Fibroblast of mammary gland (primary cell): ENCODE results near the gene UMOD.

Source experiments
- DNase-seq: peaks from one replicate; pipeline ENCODE4 v3.0.0-alpha.2; 2010; ENCODE audit warnings: low read depth
- H3K4me3 ChIP-seq: 2 replicates; pipeline ENCODE4 v1.5.1; 2011; ENCODE audit warnings: low read depth, mild to moderate bottlenecking, low read length, moderate library complexity; ENCODE audit not compliant: control insufficient read depth
- TF ChIP-seq, protein P1 (sequence below): conservative IDR thresholded peaks from 2 replicates; pipeline ENCODE4 v1.5.1; 2011; ENCODE audit warnings: low read depth, low read length, inconsistent platforms; ENCODE audit not compliant: control insufficient read depth, insufficient read depth

Gene UMOD

DNA sequence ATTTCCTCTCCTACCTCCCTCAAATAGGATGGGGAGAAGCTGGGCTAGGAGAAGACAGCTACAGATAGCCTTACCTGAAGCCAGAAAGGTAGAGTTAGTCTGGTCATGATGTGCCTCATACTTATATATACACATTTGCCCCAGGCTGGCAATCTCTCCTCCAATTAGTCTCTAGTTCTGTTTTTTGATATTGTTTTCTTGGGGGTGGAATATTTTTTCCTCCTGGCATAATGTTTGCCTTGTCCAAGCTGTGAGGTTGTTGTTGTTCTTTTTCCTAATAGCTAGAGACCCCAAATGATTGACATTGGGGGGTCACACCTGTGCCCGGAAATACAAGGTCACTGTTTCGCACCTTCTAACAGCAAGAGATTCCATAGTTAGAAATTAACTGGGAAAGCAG lies at the start of gene UMOD:
Gene UMOD, minus strand, starts transcription at position 101 of the 400 bp plus-strand sequence. CDS start 1,978 bp downstream, outside the sequence.
- H3K4me3 ChIP-seq: no peak within 1 kb of the TSS
- TF ChIP-seq, protein P1, sequence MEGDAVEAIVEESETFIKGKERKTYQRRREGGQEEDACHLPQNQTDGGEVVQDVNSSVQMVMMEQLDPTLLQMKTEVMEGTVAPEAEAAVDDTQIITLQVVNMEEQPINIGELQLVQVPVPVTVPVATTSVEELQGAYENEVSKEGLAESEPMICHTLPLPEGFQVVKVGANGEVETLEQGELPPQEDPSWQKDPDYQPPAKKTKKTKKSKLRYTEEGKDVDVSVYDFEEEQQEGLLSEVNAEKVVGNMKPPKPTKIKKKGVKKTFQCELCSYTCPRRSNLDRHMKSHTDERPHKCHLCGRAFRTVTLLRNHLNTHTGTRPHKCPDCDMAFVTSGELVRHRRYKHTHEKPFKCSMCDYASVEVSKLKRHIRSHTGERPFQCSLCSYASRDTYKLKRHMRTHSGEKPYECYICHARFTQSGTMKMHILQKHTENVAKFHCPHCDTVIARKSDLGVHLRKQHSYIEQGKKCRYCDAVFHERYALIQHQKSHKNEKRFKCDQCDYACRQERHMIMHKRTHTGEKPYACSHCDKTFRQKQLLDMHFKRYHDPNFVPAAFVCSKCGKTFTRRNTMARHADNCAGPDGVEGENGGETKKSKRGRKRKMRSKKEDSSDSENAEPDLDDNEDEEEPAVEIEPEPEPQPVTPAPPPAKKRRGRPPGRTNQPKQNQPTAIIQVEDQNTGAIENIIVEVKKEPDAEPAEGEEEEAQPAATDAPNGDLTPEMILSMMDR: no peak
- DNase-seq: no peak

- DNase-seq: no peak
- H3K4me3 ChIP-seq: no peak overlapping the region
- TF ChIP-seq, protein P1: no peak
These were observed 49.0 kb upstream of the UMOD start for GRCh38 chr16:20401475-20402016.

DNA sequence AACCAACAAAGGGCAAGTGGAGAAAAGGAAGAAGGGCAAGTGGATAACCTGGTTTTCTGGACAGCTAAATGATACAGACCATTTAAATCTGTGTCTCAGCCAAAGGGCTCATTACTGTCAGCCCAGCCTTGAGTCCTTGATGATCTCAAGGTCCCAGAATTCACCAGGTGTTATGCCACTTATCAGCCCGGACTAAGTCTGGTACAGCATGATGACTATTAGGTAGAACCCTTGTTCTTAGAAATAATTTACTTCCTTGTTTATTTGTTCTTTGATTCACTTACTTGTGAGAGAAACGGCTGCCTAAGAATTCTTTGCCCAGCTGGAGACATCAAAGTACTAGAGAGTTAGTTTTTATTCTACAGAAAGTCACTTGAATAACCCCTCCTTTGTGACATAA lies 48.6 kb upstream of the UMOD start:
- no peak overlapping the region for H3K4me3 ChIP-seq
- TF ChIP-seq, protein P1: no peak
- DNase-seq: no peak

DNA sequence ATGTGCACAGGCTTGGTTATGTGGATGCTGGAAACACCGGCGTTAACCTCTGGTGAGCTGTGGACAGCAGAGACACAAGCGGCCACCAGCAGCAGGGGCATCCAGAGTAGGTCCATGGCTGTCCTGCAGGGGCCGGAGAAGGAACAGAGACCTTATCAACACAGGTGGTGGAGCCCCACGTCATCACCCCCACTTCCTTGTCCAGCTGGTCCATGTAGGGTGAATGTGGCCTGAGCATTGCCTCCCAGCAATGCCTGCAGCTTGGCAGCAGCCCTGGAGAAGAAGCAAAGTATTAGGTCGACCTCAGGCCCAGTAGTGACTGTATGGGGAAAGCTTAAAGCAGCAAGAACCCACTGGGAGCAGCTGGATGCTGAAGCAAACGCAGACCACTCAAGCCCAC lies 46.7 kb upstream of the UMOD start:
- DNase-seq: no peak
- no peak overlapping the region for H3K4me3 ChIP-seq
- TF ChIP-seq, protein P1: no peak

DNA sequence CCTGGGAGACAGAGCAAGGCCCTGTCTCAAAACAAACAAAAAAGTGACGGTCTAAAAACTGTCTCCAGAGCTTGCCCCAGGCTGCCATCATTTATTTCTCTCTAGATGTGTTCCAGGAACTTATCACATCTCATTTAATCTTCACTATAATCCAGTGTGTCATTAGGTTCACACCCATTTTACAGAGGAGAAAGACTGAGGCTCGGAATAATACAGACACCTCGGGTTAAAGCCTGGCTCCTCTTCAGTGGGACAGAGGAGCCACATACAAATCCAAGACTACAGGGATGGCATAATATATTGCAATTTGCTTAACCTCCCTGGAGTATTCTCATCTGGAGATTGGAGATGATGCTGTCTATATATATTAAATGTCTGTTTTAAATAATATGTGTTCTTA lies 46.1 kb upstream of the UMOD start:
- TF ChIP-seq, protein P1: no peak
- H3K4me3 ChIP-seq: no peak overlapping the region
- no peak for DNase-seq

GRCh38 chr16:20397468-20398074 lies 45.1 kb upstream of the UMOD start:
- TF ChIP-seq, protein P1: no peak
- no peak overlapping the region for H3K4me3 ChIP-seq
- no peak for DNase-seq
